GM19452 (cell line): Measurements from ENCODE around the gene VGLL3.
"Not testable (repeated sequence)": the region's sequence is repeated elsewhere in the genome, so short reads cannot be mapped to it uniquely, and the experiment has no call there.

Source experiments
- ATAC-seq: cut with Tn5 transposase; IDR thresholded peaks from one replicate; pipeline ENCODE4 v1.9.1; 2021; ENCODE audit not compliant: unreplicated experiment

The VGLL3 gene, protein sequence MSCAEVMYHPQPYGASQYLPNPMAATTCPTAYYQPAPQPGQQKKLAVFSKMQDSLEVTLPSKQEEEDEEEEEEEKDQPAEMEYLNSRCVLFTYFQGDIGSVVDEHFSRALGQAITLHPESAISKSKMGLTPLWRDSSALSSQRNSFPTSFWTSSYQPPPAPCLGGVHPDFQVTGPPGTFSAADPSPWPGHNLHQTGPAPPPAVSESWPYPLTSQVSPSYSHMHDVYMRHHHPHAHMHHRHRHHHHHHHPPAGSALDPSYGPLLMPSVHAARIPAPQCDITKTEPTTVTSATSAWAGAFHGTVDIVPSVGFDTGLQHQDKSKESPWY

DNA sequence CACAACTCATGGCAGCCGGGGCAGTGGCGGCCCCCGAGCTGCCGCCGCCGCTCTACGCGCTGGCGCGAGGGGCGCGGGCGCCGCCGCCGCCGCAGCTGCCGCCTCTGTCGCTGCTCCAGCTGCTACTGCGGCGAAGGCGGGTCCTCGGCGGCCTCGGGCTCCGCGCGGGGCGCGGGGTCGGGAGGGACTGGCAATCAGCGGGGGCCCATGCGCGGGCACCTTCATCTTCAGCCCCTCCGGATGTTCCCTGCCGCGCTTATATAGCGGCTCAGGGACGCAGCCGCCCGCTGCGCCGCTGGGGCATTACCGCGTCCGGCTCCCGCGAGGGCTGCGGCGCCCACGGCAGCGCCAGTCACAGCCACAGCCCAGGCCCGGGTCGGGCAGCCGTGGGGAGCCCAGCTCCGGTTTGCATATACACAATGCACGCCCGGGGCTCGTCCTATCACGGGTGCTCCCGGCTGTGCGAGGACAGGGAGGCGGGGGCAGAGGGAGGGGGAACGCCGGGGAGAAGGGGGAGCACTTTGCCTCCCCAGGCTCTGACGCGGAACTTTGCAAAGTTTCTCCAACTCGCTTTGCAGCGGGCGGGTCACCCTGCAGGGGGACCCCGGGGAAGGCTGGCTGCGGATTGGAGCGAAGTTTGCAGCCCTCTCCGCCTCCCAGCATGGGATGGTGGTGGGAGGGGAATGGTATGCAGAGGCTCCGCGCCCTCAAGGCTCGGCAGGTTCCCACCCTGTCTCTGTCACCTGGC, at the start of gene VGLL3:
Gene VGLL3 (minus strand): TSS at position 416 of the 748 bp plus-strand sequence. CDS start 406 bp downstream, at position 10.
- no peak for ATAC-seq

DNA sequence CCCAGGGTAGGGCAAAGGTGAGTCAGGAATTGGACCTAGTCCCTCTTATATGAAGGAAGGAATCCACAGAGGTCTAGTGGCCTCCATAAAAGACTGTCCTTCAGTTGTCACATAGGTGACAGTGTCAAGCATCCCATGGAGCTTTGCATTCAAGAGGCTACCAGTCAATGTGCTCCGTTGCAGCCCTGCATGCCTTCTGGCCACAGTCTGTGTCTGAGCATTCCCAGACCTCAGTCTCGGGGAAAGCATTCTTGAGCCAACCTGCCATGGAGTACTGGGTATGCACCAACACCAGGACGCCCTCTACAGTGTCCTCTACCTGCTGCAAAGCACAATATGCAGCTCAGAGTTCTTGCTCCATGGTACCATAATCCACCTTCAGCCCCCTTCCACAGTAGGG, 46.7 kb upstream of the VGLL3 start:
- ATAC-seq: no peak

DNA sequence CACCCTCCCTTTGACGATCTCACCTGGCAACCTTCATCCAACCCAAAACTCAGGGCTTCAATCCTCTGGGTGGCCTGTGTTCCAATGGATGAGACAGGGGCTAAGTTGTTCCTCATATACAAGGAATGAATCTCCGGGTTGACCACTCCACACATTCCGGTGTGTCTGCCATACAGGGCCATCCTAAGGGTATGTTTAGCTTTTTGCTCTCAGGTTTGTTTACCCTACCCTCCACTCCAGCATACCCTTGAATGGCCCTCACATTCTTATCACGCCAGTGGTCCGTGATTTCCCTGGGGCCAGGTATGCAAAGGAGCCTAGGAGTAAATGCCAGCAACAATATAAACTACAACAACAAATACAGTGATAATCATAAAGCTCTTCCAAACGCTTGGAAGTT, 45.7 kb upstream of the VGLL3 start:
- no peak for ATAC-seq

DNA sequence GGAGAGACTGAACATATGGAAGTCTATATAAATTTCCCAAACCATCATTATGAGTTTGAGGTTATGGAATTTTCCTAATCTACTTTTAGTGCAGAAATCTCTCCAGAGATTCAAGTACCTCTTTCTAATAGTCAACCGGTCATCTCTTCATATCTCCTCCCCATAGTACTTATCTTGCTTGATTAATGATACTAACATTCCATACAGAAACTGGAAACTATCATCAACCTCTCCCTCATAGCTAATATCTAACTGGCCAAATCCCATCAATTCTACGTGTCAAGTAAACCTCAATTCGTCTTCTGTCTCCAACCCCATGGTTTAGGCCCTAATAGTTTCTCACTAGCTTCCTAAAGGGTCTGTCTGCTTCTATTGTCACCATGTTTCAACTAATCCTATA, 44.4 kb upstream of the VGLL3 start:
- ATAC-seq: no peak

DNA sequence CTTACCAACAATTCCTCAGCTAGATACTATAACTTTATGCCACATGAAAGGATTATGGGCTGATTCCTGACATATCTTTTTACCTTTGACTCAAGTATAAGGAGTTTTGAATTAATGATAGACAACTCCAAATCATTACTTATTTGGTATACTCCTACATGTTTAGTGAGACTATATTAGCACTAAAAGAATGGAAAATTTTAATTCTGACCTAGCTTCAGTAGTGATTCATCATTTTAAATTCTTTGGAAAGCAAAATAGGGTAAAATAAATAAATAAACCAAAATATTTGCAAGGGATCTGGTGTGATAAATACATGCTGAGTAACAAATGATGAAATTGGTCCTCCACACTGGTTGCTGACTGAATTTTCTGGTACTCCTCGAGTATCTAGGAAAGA, 42.3 kb upstream of the VGLL3 start:
- no peak for ATAC-seq

DNA sequence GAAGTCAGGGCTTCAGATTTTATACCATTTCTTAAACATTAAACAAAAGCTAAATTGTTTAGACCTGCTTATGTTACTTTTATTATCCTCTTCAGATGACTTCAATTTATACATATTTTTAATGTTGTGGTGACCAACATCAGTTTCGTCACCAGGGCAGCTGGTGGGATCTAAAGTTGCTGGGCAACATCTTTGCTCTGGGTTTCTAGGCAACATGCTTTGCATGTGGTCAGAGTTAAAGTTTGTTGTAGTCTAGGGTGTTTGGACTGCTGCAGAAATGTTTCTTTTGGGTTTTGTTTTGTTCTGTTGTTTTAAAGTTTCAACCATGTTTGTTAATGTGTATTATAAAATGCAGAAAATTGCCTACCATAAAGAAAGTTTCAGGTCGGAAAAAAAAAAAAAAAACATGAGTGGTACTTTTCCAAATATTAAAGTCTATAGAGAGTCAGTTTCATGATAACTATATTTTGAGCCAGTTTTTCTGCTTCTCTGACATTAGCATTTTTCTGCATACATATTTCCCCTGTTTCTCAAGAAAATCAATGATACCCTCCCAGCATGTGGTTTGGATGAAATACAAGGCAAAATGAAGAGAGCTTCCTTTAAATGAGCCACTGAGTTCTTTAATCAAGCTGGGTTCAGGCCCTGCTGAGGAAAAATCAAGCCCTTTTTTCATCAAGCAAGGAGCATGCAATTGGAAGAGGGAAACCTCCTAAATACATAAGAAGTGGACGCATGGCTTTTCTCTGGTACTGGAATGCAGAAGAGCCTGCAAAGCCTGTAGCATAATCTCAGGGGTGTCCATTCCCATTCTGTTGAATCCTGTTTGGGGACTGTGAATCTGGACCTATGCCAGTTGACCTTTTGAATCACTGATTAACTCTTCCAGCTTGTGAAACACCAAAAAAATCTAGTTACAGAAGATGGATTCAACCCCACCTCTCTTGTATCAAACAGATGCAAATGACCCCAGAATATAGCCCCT, 35.0 kb upstream of the VGLL3 start:
- ATAC-seq: no peak

DNA sequence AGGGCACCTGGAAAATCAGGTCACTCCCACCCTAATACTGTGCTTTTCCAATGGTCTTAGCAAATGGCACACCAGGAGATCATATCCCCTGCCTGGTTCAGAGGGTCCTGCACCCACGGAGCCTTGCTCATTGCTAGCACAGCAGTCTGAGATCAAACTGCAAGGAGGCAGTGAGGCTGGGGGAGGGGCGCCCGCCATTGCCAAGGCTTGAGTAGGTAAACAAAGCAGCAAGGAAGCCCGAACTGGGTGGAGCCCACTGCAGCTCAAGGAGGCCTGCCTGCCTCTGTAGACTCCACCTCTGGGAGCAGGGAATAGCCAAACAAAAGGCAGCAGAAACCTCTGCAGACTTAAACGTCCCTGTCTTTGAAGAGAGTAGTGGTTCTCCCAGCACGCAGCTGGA, 26.4 kb upstream of the VGLL3 start:
- not testable (repeated sequence) for ATAC-seq

DNA sequence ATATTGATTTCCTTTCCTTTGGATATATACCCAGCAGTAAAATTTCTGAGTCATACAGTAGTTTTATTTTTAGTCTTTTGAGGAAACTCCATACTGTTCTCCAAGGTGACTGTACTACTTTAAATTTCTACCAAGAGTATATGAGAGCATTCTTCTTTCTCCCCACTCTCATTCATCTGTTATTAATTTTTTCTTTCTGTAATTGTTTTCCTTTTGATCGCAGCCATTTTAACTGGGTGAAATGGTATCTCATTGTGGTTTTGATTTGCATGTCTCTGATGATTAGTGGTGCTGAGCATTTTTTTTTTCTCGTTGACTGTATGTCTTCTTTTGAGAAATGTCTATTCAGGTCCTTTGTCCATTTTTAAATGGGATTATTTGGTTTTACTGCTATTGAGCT, 18.3 kb upstream of the VGLL3 start:
- ATAC-seq: no peak

DNA sequence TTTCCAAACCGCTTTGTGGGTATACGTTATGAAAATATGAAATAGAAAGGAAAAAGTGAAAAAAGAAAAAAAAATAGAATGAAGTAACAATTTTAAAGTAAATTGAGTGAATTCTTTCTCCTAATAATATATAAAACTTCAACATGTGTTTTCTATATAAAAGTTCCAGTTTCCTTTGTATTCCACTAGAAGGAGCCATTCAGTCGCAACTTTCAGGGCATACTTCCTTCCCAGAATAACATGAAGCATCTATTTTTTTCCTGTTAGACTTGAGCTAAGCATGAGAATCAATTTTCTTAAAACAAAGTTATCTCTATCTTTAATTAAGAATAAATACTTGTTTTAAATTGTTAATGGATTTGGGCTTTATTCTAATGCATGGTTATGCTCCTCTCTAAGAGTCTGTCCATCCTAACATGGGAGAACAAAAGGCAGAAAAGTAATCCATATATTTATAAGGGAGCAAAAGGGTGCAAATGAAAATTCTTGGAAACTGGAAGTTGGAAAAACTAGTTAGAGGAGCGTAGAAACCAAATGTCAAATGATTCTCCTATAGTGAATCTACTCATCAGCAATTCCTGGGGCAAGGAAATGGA, 16.0 kb upstream of the VGLL3 start:
- no peak for ATAC-seq

DNA sequence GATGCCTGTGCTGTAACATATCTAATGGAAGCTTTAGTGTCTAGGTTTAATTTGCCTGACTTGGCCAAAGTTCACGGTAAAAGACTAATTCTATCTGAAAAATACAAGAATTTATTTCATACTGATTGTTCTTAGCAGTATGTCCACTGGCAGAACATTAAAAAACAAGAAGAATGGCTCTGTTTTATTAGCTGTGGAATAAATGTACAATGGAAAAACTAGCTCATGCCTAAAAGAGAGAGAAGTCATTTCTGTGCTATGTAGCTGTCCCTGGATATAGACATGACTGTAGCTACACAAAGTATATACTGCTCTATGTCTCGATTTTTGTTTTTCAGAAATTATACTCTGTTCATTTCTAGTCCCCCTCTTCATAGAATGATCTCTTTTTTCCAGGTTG, 13.9 kb upstream of the VGLL3 start:
- no peak for ATAC-seq

DNA sequence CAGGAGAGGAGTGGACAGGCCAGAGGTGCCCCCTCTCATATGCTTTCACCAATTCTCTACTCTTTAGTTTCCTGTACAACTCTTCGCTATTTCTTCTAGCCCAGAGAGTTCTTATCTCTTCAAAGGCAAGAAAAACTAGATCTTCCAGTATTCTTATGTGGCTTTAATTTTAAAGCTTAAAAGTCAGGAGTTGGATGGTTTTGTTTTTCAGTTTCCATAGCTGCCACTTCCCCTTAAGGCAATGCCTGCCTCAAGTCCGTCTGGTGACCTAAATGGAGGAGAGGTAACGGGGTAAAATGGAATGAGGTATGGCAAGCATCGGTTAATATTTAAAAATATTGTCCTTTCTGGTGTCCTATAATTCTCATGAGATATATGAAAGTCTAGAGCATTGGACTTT, 11.4 kb upstream of the VGLL3 start:
- ATAC-seq: no peak

DNA sequence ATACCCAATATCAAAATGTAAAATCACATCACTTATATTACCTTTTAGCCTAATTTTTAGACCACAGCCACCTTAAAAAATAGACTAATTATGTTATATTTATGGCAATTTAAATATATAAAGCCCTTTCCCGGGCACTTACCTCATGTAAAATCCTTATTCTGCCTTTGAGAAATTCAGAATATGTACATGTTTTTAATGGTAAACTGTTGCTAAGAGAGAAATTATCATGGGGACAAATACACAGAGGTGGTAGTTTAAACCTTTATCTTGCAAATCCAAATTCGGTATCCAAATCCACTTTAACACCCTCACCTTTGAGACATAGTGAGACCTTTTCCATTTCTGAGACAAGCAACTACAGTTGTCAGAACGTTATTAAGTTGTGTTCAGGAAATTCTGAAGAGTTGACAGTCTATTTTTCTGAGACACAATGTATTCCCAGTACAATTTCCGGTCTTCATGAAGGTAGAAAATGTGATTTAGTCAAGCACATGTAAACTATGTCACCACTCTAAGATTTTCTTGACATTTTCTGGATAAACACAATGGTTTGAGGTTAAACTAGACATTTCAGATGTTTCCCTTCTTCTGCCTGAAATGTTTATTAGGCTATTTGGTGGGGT, 10.6 kb upstream of the VGLL3 start:
- no peak for ATAC-seq

DNA sequence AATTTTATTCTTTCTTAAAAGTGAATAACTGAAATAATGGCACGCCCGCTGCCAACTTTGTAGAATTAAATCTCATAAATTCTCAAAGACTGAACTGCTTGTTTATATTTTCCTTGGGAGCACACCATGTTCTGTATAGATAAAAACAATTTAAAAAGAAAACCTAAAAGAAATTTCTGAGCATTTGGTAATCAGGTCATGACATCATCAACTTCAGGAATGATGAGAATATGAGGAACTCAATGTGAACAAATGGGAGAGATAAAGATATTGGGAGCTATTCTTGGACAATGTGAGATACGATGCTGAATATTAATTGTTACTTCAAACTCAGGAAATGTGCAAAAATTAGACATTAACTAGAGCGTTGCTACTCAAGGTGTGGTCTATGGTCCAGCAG, 10.0 kb upstream of the VGLL3 start:
- no peak for ATAC-seq

DNA sequence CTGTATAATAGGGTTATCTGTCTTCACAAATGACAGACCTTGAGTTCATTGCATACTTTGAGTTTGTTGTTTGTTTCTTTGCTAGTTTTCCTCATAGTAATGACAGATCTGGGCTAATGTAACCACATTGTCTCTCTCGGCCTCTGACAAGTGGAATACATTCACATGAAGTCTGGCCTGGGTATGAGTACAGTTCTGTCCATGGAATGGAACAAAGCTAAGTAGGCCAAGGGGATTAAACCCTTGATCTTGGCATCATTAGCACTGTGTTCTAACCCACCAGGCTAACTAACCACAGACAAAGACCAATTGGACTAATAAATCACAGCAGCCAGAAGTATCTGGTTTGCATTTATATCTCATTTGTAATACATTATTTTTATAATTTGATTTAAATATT, 7.6 kb upstream of the VGLL3 start:
- no peak for ATAC-seq

DNA sequence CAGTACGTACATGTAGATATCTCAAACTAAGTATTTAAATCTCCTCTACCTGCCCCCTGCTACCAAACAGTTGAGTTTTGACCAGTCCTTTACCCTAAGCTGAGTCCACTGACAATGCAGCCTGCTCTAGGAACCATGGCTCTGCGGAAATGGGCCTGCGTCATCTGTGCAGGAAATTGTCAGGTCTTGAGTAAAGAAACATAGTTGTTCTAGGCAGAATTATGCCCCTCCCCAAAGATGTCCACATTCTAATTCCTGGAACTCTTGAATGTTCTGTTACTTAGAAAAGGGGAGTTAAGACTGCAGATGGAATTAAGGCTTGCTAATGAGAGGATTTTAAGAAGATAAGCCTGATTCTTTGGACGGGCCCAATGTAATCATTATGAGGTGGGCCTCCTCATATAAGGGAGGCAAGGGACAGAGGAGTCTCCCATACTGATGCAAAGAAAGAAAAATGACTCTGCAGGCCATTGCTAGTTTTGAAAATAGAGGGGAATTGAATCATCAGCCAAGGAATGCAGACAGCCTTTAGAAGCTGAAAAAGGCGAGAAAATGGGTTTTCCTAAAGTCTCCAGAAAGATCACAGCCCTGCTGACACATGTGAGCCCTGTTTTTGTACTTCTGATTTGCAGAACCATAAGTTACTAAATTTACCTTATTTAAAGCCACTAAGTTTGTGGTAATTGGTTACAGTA, 5.5 kb upstream of the VGLL3 start:
- ATAC-seq: no peak

DNA sequence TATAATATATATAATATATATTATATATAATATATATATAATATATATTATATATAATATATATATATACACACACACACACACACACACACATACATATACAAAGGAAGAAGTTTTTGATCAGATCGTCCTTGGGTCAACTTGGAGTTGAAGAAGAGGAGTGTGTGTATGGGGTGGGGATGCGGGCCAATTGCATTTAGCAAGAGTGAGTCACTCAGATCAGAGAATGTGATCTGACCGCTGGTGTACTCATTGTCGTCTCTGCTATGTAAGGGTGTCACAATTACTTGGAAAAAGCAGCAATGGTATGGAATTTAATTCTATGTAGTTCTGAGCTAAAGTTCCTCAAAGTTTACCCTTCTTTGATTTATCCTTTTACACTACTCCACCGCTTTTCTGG, 4.6 kb upstream of the VGLL3 start:
- no peak for ATAC-seq

DNA sequence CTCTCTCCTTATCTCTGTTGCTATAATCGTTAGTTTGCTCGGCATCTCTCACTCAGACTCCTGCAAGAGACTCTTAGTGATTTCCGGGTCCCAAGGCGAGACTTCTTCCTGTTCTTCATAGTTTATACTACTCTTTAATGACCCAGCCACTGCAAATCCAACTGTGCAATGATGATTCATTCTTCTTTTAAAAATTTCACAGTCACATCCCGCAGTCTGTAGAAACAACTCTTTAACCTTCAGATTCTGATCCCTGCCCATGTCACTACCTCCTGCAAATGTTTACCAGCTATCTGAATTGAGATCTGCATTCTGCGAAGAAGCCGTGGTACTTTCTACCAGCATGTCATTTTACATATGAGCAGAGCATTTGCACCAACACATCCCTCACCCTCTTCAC, 2.8 kb upstream of the VGLL3 start:
- ATAC-seq: no peak

DNA sequence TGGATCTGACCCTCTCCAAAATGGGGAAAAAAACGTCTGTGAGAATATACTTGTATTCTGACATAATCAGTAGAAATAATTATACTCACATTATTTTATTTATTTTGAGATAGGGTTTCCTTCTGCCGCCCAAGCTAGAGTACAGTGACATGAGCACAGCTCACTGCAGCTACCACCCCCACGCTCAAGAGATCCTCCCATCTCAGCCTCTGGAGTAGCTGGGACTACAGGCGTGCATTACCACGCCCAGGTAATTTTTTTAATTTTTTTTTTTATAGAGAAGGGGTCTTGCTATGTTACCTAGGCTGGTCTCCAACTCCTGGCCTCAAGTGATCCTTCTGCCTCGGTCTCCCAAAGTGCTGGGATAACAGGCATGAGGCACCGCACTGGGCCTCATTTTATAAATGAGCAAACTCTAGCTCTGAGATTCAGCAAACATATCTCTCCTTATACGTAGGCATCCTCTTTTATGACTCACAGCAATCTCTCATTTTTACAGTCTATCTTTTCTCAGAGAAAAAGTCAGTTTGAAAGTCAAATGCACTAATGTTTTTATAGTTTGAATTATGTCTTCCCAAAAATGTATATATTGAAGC, 989 bp upstream of the VGLL3 start:
- ATAC-seq: no peak

DNA sequence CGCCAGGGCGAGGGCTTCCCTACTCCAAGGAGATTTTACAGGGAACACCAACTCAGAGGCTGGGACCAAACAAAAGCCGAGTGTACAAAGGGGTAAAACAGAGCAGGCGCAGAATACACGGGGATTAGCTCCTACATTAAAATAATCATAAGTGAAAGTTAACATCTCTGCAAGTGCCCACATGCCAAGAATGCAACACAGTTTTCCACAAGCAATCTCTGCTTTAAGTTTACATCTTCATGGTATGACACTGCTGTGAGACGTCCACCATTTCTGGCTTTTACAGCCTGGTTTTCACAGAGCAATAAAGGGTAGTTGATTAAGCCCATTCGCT, 500 bp upstream of the VGLL3 start:
- no peak for ATAC-seq
